MM.1S (cell line): Measurements from ENCODE around the gene SLC22A17.

Source experiments
- CTCF ChIP-seq: fragments of 300-600 bp; sonication (generic); IDR thresholded peaks from 2 replicates; pipeline ENCODE4 v1.5.1; 2016; ENCODE audit warnings: antibody characterized with exemption, low read length, mixed read lengths
- EZH2 ChIP-seq: fragments of 300-600 bp; sonication (generic); optimal IDR thresholded peaks from 2 replicates; pipeline ENCODE3; 2017; ENCODE audit warnings: low read depth, mild to moderate bottlenecking, antibody characterized with exemption, low read length, mixed read lengths

DNA sequence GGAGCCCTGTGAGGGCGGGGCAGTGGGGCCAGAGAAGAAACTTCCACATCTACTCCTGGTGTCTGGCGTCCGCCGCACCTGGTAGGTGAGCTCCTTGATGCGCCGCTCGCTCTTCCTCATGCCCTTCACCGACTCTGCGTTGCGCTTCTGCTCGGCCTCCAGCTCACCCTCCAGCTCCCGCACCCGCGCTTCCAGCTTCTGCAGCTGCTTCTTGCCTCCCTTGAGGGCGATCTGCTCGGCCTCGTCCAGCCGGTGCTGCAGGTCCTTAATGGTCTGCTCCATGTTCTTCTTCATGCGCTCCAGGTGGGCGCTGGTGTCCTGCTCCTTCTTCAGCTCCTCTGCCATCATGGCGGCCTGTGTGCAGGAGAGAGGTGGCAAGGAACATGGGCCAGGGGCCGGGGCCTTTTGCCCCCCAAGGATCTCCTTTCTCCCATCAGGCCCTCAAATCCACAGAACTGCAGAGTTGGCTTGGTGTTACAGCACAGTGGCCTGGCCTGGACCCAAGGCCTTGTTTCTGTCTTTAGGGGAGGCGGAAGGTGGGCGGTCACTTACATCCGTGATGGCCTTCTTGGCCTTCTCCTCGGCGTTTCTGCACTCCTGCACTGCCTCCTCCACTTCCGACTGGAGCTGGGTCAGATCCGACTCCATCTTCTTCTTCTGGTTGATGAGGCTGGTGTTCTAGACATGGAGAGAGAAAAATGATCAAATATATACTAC is 31.8 kb upstream of the SLC22A17 start:
- TF ChIP-seq CTCF (no peak), EZH2 (no peak)
